ENCODE measurements around the gene RYR1.

The RYR1 gene

GRCh38 chr19:38564981-38565690 is 131.6 kb downstream of the RYR1 start:
- Histone ChIP-seq H3K9me3 (ENCODE audit: control insufficient read depth, insufficient read depth, low read depth, low read length) (no peaks in the 10 kb centered on the region; the same call in 1 of the 2 replicates), H3K4me1 (ENCODE audit: control insufficient read depth, insufficient read depth, low read length) (no peaks in the 10 kb centered on the region; the same call in 1 of the 2 replicates), H3K4me3 (ENCODE audit: low read depth, low read length) (no peak overlapping the region; the same call in 1 of the 2 replicates), H3K36me3 (ENCODE audit: control insufficient read depth in 2 of 2, insufficient read depth in 1 of 2, low read length in 2 of 2) (no peaks in the 10 kb centered on the region), H3K27ac (ENCODE audit: extremely low read depth, low read depth, low read length) (peak overlapping the region; percentile 62; the same call in 1 of the 2 replicates)
- ChIA-PET CTCF (interaction anchor here (0.6 to 1.1 kb wide), 5 partner anchors 20 to 992 kb away, joined by 3 to 7 read pairs (median 3); no protein-coding TSS in a partner anchor), POLR2A (interaction anchor here (0.6 to 1.6 kb wide), 4 partner anchors 21 to 82 kb away, joined by 3 to 6 read pairs (median 4); partner anchors contain the start of genes ACTN4 and EIF3K)
- no peak for TF ChIP-seq ZNF18 (tag by site-specific recombination; IDR thresholded peaks at IDR 0.05)
- no peak for TF ChIP-seq ZNF501 (tag by site-specific recombination; IDR thresholded peaks at IDR 0.05)
- TF ChIP-seq SCRT1 (tag by site-specific recombination; IDR thresholded peaks at IDR 0.05; ENCODE audit: borderline replicate concordance) = no peak
- TF ChIP-seq ZNF184 (tag by site-specific recombination; IDR thresholded peaks at IDR 0.05) = no peak
- no peak for TF ChIP-seq ZNF624 (tag by site-specific recombination; IDR thresholded peaks at IDR 0.05)
- peak; percentile 52; the same call in 1 of the 2 replicates for TF ChIP-seq PBX3 (CRISPR knock-in tag; IDR thresholded peaks at IDR 0.05)
- TF ChIP-seq YY1 (tag by site-specific recombination; IDR thresholded peaks at IDR 0.05) = no peak

GRCh38 chr19:38565691-38566105 is 132.2 kb downstream of the RYR1 start:
- Histone ChIP-seq H3K36me3 (ENCODE audit: control insufficient read depth in 2 of 2, insufficient read depth in 1 of 2, low read length in 2 of 2) (no peaks in the 10 kb centered on the region), H3K9me3 (ENCODE audit: control insufficient read depth, insufficient read depth, low read depth, low read length) (no peaks in the 10 kb centered on the region; the same call in 1 of the 2 replicates), H3K27ac (ENCODE audit: extremely low read depth, low read depth, low read length) (peak overlapping the region; percentile 62; the same call in 1 of the 2 replicates), H3K4me3 (ENCODE audit: low read depth, low read length) (no peak overlapping the region), H3K4me1 (ENCODE audit: control insufficient read depth, insufficient read depth, low read length) (no peaks in the 10 kb centered on the region; the same call in 1 of the 2 replicates)
- ChIA-PET POLR2A (no interaction called here), CTCF (interaction anchor here (0.8 to 0.9 kb wide), 2 partner anchors 21 to 69 kb away, joined by 3 read pairs; no protein-coding TSS in a partner anchor)
- TF ChIP-seq ZSCAN23 (tag by site-specific recombination; IDR thresholded peaks at IDR 0.05) (no peak), ZNF148 (tag by site-specific recombination; IDR thresholded peaks at IDR 0.05; ENCODE audit: borderline replicate concordance) (no peak), ZBTB48 (tag by site-specific recombination; IDR thresholded peaks at IDR 0.05) (no peak), ZNF274 (IDR thresholded peaks at IDR 0.05; ENCODE audit: low read length) (no peak), ZNF274 (tag by site-specific recombination; IDR thresholded peaks at IDR 0.05; ENCODE audit: borderline replicate concordance) (no peak), ZNF292 (tag by site-specific recombination; IDR thresholded peaks at IDR 0.05; ENCODE audit: borderline replicate concordance, low read depth) (no peak), ZBTB1 (tag by site-specific recombination; IDR thresholded peaks at IDR 0.05) (no peak)

All from HEK293 (cell line).